ENCODE data around the gene KLHL29.

DNA sequence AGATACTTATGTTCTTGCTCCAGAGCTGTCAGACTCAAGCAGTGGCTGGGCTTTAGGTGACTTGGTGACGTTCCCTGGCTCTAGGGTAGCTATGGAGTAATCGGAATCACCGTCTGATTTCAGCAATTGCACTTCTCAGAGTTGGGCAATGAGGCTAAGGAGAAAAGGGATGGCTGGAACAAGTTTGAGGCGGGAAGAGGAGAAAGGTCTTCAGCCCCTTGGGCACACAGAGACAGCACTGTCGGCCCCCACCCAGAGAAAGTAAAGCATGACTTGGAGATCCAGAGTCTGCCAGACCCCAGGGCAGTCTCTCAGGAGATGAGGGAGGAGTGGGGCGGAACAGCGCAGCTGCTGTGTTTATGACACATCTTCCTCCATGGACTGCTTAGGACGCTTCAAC is 114.5 kb downstream of the KLHL29 start:
- TF ChIP-seq, protein P1, sequence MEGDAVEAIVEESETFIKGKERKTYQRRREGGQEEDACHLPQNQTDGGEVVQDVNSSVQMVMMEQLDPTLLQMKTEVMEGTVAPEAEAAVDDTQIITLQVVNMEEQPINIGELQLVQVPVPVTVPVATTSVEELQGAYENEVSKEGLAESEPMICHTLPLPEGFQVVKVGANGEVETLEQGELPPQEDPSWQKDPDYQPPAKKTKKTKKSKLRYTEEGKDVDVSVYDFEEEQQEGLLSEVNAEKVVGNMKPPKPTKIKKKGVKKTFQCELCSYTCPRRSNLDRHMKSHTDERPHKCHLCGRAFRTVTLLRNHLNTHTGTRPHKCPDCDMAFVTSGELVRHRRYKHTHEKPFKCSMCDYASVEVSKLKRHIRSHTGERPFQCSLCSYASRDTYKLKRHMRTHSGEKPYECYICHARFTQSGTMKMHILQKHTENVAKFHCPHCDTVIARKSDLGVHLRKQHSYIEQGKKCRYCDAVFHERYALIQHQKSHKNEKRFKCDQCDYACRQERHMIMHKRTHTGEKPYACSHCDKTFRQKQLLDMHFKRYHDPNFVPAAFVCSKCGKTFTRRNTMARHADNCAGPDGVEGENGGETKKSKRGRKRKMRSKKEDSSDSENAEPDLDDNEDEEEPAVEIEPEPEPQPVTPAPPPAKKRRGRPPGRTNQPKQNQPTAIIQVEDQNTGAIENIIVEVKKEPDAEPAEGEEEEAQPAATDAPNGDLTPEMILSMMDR (IDR thresholded peaks at IDR 0.05): no peak
- no peak for TF ChIP-seq POLR2A (IDR thresholded peaks at IDR 0.05)

Measured in ovary (tissue), 3 donors.